SIG-M5 treated with dmso at 0.1 percent for 504 hours (cell line): ENCODE measurements around the gene ACTBL2.
"Not testable (repeated sequence)": the region's sequence is repeated elsewhere in the genome, so short reads cannot be mapped to it uniquely, and the experiment has no call there.

Experiments
- DNase-seq: peaks from one replicate; lab custom pipeline; 2025; ENCODE audit not compliant: unreplicated experiment; lab: John Stamatoyannopoulos, UW

Gene ACTBL2

GRCh38 chr5:57482671-57483106 is at the start of gene ACTBL2:
Gene ACTBL2 (minus strand): TSS chr5:57482811. CDS start chr5:57482707, 104 bp downstream.
- DNase-seq, result no peak

- no peak for DNase-seq
Measured at GRCh38 chr5:57531333-57531732, 48.7 kb upstream of the ACTBL2 start.

- no peak for DNase-seq
Measured at GRCh38 chr5:57529864-57530263, 47.3 kb upstream of the ACTBL2 start.

- no peak for DNase-seq
Measured at GRCh38 chr5:57527870-57528269, 45.3 kb upstream of the ACTBL2 start.

GRCh38 chr5:57524348-57525060 is 41.9 kb upstream of the ACTBL2 start:
- no peak for DNase-seq

- not testable (repeated sequence) for DNase-seq
Measured at GRCh38 chr5:57522477-57522876, 39.9 kb upstream of the ACTBL2 start.

- DNase-seq, result not testable (repeated sequence)
Measured at GRCh38 chr5:57518415-57518814, 35.8 kb upstream of the ACTBL2 start.

- DNase-seq, result no peak
Measured at GRCh38 chr5:57517250-57517649, 34.6 kb upstream of the ACTBL2 start.

GRCh38 chr5:57513785-57514184 is 31.2 kb upstream of the ACTBL2 start:
- no peak for DNase-seq

GRCh38 chr5:57511321-57511720 is 28.7 kb upstream of the ACTBL2 start:
- no peak for DNase-seq

GRCh38 chr5:57509501-57510260 is 27.1 kb upstream of the ACTBL2 start:
- no peak for DNase-seq

GRCh38 chr5:57508211-57508610 is 25.6 kb upstream of the ACTBL2 start:
- no peak for DNase-seq

- no peak for DNase-seq
Measured at GRCh38 chr5:57505272-57506200, 22.9 kb upstream of the ACTBL2 start.

GRCh38 chr5:57504357-57504756 is 21.7 kb upstream of the ACTBL2 start:
- no peak for DNase-seq

- DNase-seq, result no peak
Measured at GRCh38 chr5:57503433-57503832, 20.8 kb upstream of the ACTBL2 start.

- DNase-seq, result no peak
Measured at GRCh38 chr5:57501414-57502201, 19.0 kb upstream of the ACTBL2 start.

- peak; percentile 57 for DNase-seq
Measured at GRCh38 chr5:57499262-57500050, 16.8 kb upstream of the ACTBL2 start.

GRCh38 chr5:57497733-57498132 is 15.1 kb upstream of the ACTBL2 start:
- no peak for DNase-seq

GRCh38 chr5:57495285-57496086 is 12.9 kb upstream of the ACTBL2 start:
- DNase-seq, result no peak
